ENCODE data around the gene RFX5. TPM values are rescaled to one million over a fixed set of nuclear protein-coding genes. Genes with fewer than 3 reads are reported as not detected.

Gene RFX5
- polyA plus RNA-seq, 3 donors = 39.3 to 66.3 (median 43.5) TPM

- H3K27me3 Mint-ChIP-seq (ENCODE audit: low read depth in 3 of 3) = peaks cover 0 to 2% (median 0%) of the 10 kb centered on the region in 3 donors
- intact Hi-C loops (cut with micrococcal nuclease) = loop anchor here in 1 of 2 donors (5.0 kb wide), 2 partner anchors 50 to 160 kb away; partner anchors contain the start of gene PSMB4
- Histone ChIP-seq H3K4me3 (replicated peaks in 1 of 3; ENCODE audit: low read depth in 2 of 3, low read length in 3 of 3) (peak overlapping the region; percentile 34 to 80 (median 76)), H3K9me3 (replicated peaks in 1 of 2; ENCODE audit: control insufficient read depth in 1 of 2, insufficient read depth in 1 of 2, low read length in 2 of 2) (peaks cover 13 to 20% of the 10 kb centered on the region in 2 donors), H2AFZ (ENCODE audit: insufficient read depth, low read depth, low read length, poor library complexity, severe bottlenecking) (peak overlapping the region; percentile 74), H3K27me3 (ENCODE audit: control insufficient read depth in 2 of 2, insufficient read depth in 2 of 2, low read length in 2 of 2) (no peaks in the 10 kb centered on the region), H3K4me1 (ENCODE audit: control insufficient read depth in 1 of 2, insufficient read depth in 2 of 2, low read length in 2 of 2) (peaks cover 17 to 22% of the 10 kb centered on the region in 2 donors), H3K79me2 (ENCODE audit: insufficient read depth, low read length) (peaks cover 18% of the 10 kb centered on the region), H3K27ac (ENCODE audit: low read depth in 1 of 2, low read length in 2 of 2) (peak overlapping the region; percentile 98), H4K20me1 (ENCODE audit: insufficient read depth, low read length) (no peaks in the 10 kb centered on the region), H3K9ac (ENCODE audit: insufficient read depth, low read length, poor library complexity, severe bottlenecking) (peak overlapping the region; percentile 88), H3K36me3 (replicated peaks in 1 of 2; ENCODE audit: control insufficient read depth in 1 of 2, insufficient read depth in 2 of 2, low read length in 2 of 2) (peaks cover 24 to 32% of the 10 kb centered on the region in 2 donors), H3K4me2 (replicated peaks; ENCODE audit: extremely low read depth, low read length, poor library complexity, severe bottlenecking) (peak overlapping the region; percentile 77)
- peak overlapping the region; percentile 99 to 100 (median 100) for H3K27ac Mint-ChIP-seq
- peaks cover 23% of the 10 kb centered on the region for H3K4me1 Mint-ChIP-seq
- H3K4me3 Mint-ChIP-seq = peak overlapping the region; percentile 93 to 94
- WGBS (ENCODE audit: insufficient coverage) = 4% methylated on average over 4 of the region's 12 CpGs
- H3K36me3 Mint-ChIP-seq = peaks cover 30 to 34% of the 10 kb centered on the region in 2 donors
- TF ChIP-seq, protein P1, sequence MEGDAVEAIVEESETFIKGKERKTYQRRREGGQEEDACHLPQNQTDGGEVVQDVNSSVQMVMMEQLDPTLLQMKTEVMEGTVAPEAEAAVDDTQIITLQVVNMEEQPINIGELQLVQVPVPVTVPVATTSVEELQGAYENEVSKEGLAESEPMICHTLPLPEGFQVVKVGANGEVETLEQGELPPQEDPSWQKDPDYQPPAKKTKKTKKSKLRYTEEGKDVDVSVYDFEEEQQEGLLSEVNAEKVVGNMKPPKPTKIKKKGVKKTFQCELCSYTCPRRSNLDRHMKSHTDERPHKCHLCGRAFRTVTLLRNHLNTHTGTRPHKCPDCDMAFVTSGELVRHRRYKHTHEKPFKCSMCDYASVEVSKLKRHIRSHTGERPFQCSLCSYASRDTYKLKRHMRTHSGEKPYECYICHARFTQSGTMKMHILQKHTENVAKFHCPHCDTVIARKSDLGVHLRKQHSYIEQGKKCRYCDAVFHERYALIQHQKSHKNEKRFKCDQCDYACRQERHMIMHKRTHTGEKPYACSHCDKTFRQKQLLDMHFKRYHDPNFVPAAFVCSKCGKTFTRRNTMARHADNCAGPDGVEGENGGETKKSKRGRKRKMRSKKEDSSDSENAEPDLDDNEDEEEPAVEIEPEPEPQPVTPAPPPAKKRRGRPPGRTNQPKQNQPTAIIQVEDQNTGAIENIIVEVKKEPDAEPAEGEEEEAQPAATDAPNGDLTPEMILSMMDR (IDR thresholded peaks at IDR 0.05) = no peak
- peaks cover 8 to 22% (median 15%) of the 10 kb centered on the region in 7 donors for H3K9me3 Mint-ChIP-seq
- DNase-seq = peak in 1 of 3 donors; percentile 43
These were observed 633 bp upstream of the RFX5 start for GRCh38 chr1:151347523-151348246.

- Histone ChIP-seq H3K4me2 (replicated peaks; ENCODE audit: extremely low read depth, low read length, poor library complexity, severe bottlenecking) (peak overlapping the region; percentile 77), H3K27ac (ENCODE audit: low read depth in 1 of 2, low read length in 2 of 2) (peak overlapping the region; percentile 98), H3K36me3 (replicated peaks in 1 of 2; ENCODE audit: control insufficient read depth in 1 of 2, insufficient read depth in 2 of 2, low read length in 2 of 2) (peaks cover 30 to 41% of the 10 kb centered on the region in 2 donors), H4K20me1 (ENCODE audit: insufficient read depth, low read length) (no peaks in the 10 kb centered on the region), H3K9me3 (replicated peaks in 1 of 2; ENCODE audit: control insufficient read depth in 1 of 2, insufficient read depth in 1 of 2, low read length in 2 of 2) (peaks cover 4 to 6% of the 10 kb centered on the region in 2 donors), H2AFZ (ENCODE audit: insufficient read depth, low read depth, low read length, poor library complexity, severe bottlenecking) (peak overlapping the region; percentile 59), H3K27me3 (ENCODE audit: control insufficient read depth in 2 of 2, insufficient read depth in 2 of 2, low read length in 2 of 2) (no peaks in the 10 kb centered on the region), H3K4me3 (replicated peaks in 1 of 3; ENCODE audit: low read depth in 2 of 3, low read length in 3 of 3) (peak overlapping the region; percentile 76 to 89 (median 80)), H3K79me2 (ENCODE audit: insufficient read depth, low read length) (peaks cover 18% of the 10 kb centered on the region), H3K4me1 (ENCODE audit: control insufficient read depth in 1 of 2, insufficient read depth in 2 of 2, low read length in 2 of 2) (peaks cover 19 to 28% of the 10 kb centered on the region in 2 donors), H3K9ac (ENCODE audit: insufficient read depth, low read length, poor library complexity, severe bottlenecking) (peak overlapping the region; percentile 88)
- Mint-ChIP-seq H3K4me1 (peaks cover 32% of the 10 kb centered on the region), H3K36me3 (peaks cover 36 to 41% of the 10 kb centered on the region in 2 donors), H3K9me3 (peaks cover 0 to 12% (median 3%) of the 10 kb centered on the region in 7 donors), H3K27me3 (ENCODE audit: low read depth in 3 of 3) (peaks cover 0 to 2% (median 0%) of the 10 kb centered on the region in 3 donors), H3K4me3 (peak overlapping the region; percentile 93 to 94), H3K27ac (peak overlapping the region; percentile 99 to 100 (median 100))
- DNase-seq = no peak
- TF ChIP-seq, protein P1 (IDR thresholded peaks at IDR 0.05) = no peak
- intact Hi-C loops (cut with micrococcal nuclease) = loop anchor here in 1 of 2 donors (5.0 kb wide), 2 partner anchors 51 to 159 kb away; partner anchors contain the start of gene PSMB4
- WGBS (ENCODE audit: insufficient coverage) = 57% methylated on average over 2 of the region's 7 CpGs
These were observed 827 bp downstream of the RFX5 start for GRCh38 chr1:151346082-151346768.

Measured in CD14-positive monocyte (primary cell).